ENCODE results near the gene SLC35G1.
A peak's percentile ranks its signal among the peaks of the same experiment; 100 is the strongest.

The SLC35G1 gene

GRCh38 chr10:93893646-93894515 lies at the start of gene SLC35G1:
Gene SLC35G1 (plus strand): TSS chr10:93893978. CDS start chr10:93894034, 56 bp downstream.
- no peak for FAIRE-seq

GRCh38 chr10:93844979-93845626 lies 48.7 kb upstream of the SLC35G1 start:
- FAIRE-seq = no peak

- no peak for FAIRE-seq
Observed at GRCh38 chr10:93849593-93849992, 44.2 kb upstream of the SLC35G1 start.

GRCh38 chr10:93850031-93851015 lies 43.5 kb upstream of the SLC35G1 start:
- FAIRE-seq = no peak

GRCh38 chr10:93851169-93851568 lies 42.6 kb upstream of the SLC35G1 start:
- FAIRE-seq = no peak

GRCh38 chr10:93852476-93853095 lies 41.2 kb upstream of the SLC35G1 start:
- FAIRE-seq = no peak

- no peak for FAIRE-seq
Observed at GRCh38 chr10:93854975-93855374, 38.8 kb upstream of the SLC35G1 start.

- no peak for FAIRE-seq
Observed at GRCh38 chr10:93856349-93857145, 37.2 kb upstream of the SLC35G1 start.

GRCh38 chr10:93859049-93859655 lies 34.6 kb upstream of the SLC35G1 start:
- FAIRE-seq = peak; percentile 75

- no peak for FAIRE-seq
Observed at GRCh38 chr10:93861825-93862224, 32.0 kb upstream of the SLC35G1 start.

GRCh38 chr10:93865794-93866425 lies 27.9 kb upstream of the SLC35G1 start:
- no peak for FAIRE-seq

GRCh38 chr10:93867525-93867924 lies 26.3 kb upstream of the SLC35G1 start:
- no peak for FAIRE-seq

- FAIRE-seq = no peak
Observed at GRCh38 chr10:93871671-93872204, 22.0 kb upstream of the SLC35G1 start.

- FAIRE-seq = no peak
Observed at GRCh38 chr10:93872375-93873158, 21.2 kb upstream of the SLC35G1 start.

- FAIRE-seq = no peak
Observed at GRCh38 chr10:93873420-93874115, 20.2 kb upstream of the SLC35G1 start.

- FAIRE-seq = peak; percentile 97
Observed at GRCh38 chr10:93874309-93875031, 19.3 kb upstream of the SLC35G1 start.

GRCh38 chr10:93875032-93875358 lies 18.8 kb upstream of the SLC35G1 start:
- no peak for FAIRE-seq

GRCh38 chr10:93876381-93876780 lies 17.4 kb upstream of the SLC35G1 start:
- FAIRE-seq = no peak

All from islet of Langerhans (tissue), 1 donor.